ENCODE data around the gene XKR8.

DNA sequence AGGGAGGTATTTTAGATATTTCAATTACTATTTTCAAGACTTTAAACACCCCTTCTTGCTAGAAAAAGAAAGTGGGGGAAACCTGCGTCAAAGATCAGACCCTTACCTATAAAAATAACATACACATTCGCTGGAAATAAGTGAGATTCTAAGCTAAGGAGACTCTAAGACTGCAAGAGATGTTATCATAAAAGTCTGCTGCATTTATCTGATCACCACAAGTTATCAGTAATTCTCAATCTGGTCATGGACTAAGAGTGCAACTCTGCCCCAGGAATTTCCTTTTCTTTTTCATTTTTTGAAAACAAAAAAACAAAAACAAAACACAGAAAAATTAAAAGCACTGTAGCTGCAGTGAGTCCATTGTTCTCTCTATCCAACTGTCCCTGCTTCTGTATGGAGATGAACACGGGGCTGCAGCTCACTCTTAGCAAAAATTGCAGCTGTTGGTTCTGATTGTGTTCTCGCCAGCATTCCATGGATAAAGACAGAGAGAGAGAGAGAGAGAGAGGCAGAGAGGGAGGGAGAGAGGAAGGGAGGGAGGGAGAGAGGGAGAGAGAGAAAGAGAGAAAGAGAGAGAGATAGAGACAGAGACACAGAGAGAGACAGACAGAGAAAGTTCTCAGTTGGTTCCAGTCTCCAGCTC lies 14.1 kb downstream of the XKR8 start:
- TF ChIP-seq SUZ12 (IDR thresholded peaks at IDR 0.05; ENCODE audit: extremely low read depth, insufficient read depth, insufficient read length): no peak
- TF ChIP-seq YY1 (IDR thresholded peaks at IDR 0.05; ENCODE audit: insufficient read depth, insufficient read length): no peak

Measured in NT2/D1 (cell line).